HCT116 (cell line): ENCODE measurements around the gene KCNK5.

Source experiments
- CEBPB ChIP-seq: IDR thresholded peaks from 2 replicates; pipeline ENCODE4 v1.6.1; 2012; ENCODE audit warnings: low read depth
- CTCF ChIP-seq, 3 experiments: fragments of 200-600 bp in 1 of 3; sonication (generic) in 1 of 3; IDR thresholded peaks in 2 of 3; conservative IDR thresholded peaks in 1 of 3; 2 replicates each; pipeline ENCODE4 v1.5.1; 2012 to 2017; ENCODE audit warnings: low read depth in 2 of 3, low read length in 2 of 3, antibody characterized with exemption in 1 of 3, borderline replicate concordance in 1 of 3, control low read depth in 1 of 3, mild to moderate bottlenecking in 1 of 3, mixed read lengths in 1 of 3, mixed run types in 1 of 3, moderate library complexity in 1 of 3; ENCODE audit not compliant: insufficient read depth in 1 of 3
- ELF1 ChIP-seq: IDR thresholded peaks from 2 replicates; pipeline ENCODE4 v1.6.1; 2012; ENCODE audit warnings: low read depth, borderline replicate concordance
- EZH2 ChIP-seq: fragments of 200-600 bp; sonication (generic); IDR thresholded peaks from 2 replicates; pipeline ENCODE4 v1.6.1; 2017; ENCODE audit warnings: antibody characterized with exemption, mixed run types
- EZH2phosphoT487 ChIP-seq: fragments of 200-600 bp; IDR thresholded peaks from 2 replicates; pipeline ENCODE4 v1.6.1; 2018; ENCODE audit warnings: antibody characterized with exemption, borderline replicate concordance
- FOSL1 ChIP-seq: IDR thresholded peaks from 2 replicates; pipeline ENCODE4 v1.6.1; 2012; ENCODE audit warnings: low read depth
- MAX ChIP-seq: IDR thresholded peaks from 2 replicates; pipeline ENCODE4 v1.6.1; 2012
- POLR2A ChIP-seq: IDR thresholded peaks from 2 replicates; pipeline ENCODE4 v1.7.0; 2011; ENCODE audit warnings: borderline replicate concordance; ENCODE audit not compliant: insufficient read depth, insufficient read length; ENCODE audit errors: extremely low read depth
- POLR2AphosphoS5 ChIP-seq: IDR thresholded peaks from 2 replicates; pipeline ENCODE4 v1.6.1; 2011; ENCODE audit warnings: mild to moderate bottlenecking, low read depth, low read length, moderate library complexity
- SP1 ChIP-seq: IDR thresholded peaks from 2 replicates; pipeline ENCODE4 v1.6.1; 2012; ENCODE audit warnings: low read depth
- ZFX ChIP-seq: fragments of 450-650 bp; IDR thresholded peaks from 2 replicates; pipeline ENCODE4 v1.6.1; 2017

- TF ChIP-seq SP1 (no peak), CTCF (IDR thresholded peaks at IDR 0.05 in 2 of 3, conservative IDR thresholded peaks at IDR 0.05 in 1 of 3; ENCODE audit: borderline replicate concordance in 1 of 3, insufficient read depth in 1 of 3, low read depth in 2 of 3, low read length in 2 of 3) (no peak), CEBPB (no peak), ZFX (no peak), EZH2 (no peak), POLR2A (no peak), POLR2AphosphoS5 (no peak), MAX (no peak), EZH2phosphoT487 (no peak), FOSL1 (no peak), ELF1 (no peak)
Observed at GRCh38 chr6:39140556-39141167, 88.6 kb downstream of the KCNK5 start.
